ENCODE data around the gene PHACTR2. TPM values are rescaled to one million over a fixed set of nuclear protein-coding genes. Genes with fewer than 3 reads are reported as not detected.

Gene PHACTR2
- 110 and 168 TPM in 2 replicates for total RNA-seq

DNA sequence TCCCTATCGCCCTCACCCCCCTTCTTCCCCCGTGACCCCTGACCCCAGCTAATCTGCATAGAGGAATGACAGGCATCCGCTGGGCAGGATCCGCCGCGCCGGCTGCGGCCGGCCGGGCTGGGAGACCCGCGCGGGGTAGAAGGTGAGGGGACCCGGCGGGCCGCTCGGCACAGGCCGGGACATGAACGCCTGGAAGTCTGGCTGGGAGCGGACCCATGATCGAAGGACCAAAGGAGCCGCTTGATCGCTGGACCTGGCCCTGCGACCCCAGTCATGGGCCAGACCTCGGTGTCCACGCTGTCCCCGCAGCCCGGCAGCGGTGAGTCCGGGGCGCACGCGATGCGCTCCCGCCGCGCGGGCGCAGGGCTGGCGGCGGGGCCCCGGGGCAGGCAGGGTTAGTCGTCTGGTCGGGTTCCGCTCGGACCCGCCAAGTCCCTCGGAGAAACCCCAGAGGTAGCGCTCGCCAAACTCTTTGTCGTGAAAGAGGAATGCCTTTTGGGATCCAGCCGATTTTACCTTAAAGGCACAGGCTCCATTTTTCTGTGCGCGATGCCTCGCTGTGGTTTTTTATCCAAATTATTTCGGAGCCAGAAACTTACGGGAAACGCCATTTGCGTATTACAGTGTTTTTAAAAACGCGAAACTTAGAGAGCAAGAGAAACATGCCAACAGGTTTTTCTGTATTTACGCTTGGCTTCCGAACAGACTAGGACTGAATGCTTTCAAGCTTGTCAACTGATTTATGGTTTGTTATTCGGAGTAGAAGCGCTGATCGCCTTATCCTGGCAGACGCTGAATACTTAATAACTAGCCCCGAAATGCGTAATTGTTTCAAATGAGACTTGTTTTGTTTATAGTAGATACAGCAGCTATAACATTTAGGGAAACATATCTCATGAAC, at the start of gene PHACTR2:
Gene PHACTR2 (plus strand): TSS at position 75 of the 901 bp plus-strand sequence. CDS start 199 bp downstream, at position 274.

GRCh38 chr6:143842902-143843676, 165.3 kb downstream of the PHACTR2 start, which contains the start of gene LTV1:
LTV1 (plus strand) TSS chr6:143843338; CDS start chr6:143843478, 140 bp downstream.

GRCh38 chr6:143864234-143864633, 186.5 kb downstream of the PHACTR2 start, which contains the start of gene ZC2HC1B:
ZC2HC1B (plus strand) TSS chr6:143864474; CDS start chr6:143864540, 66 bp downstream.

Other genes with a start within 250 kb of the PHACTR2 start
- gene ADAT2, start 227.3 kb upstream of the PHACTR2 start, total RNA-seq, result 3.2 and 7.1 TPM in 2 replicates
- 14.6 and 15.0 TPM in 2 replicates for gene PEX3, start 227.2 kb upstream of the PHACTR2 start, total RNA-seq
- 36.4 and 49.5 TPM in 2 replicates for gene FUCA2, start 166.2 kb upstream of the PHACTR2 start, total RNA-seq
- gene LTV1, start 165.4 kb downstream of the PHACTR2 start, total RNA-seq, result 25.0 and 34.5 TPM in 2 replicates
- gene ZC2HC1B, start 186.5 kb downstream of the PHACTR2 start, total RNA-seq, result not detected in 2 replicates